ENCODE results near the gene ZNF385A. TPM values are rescaled to one million over a fixed set of nuclear protein-coding genes. Genes with fewer than 3 reads are reported as not detected.

ZNF385A gene
- total and polyA plus RNA-seq, 9 of the 15 experiments (the other 6 are each of a cell fraction or from before 2014, with no cell fraction given), result 1.0 to 111 (median 7.7) TPM

GRCh38 chr12:54379398-54380201, 4.9 kb downstream of the ZNF385A start (continued):
- no peak for TF ChIP-seq ATF3 (IDR thresholded peaks at IDR 0.05)
- TF ChIP-seq ATF3 (CRISPR knock-in tag; conservative IDR thresholded peaks at IDR 0.05), result no peak
- TF ChIP-seq NR1H2 (CRISPR knock-in tag; IDR thresholded peaks at IDR 0.05), result no peak
- TF ChIP-seq REST (IDR thresholded peaks at IDR 0.05; ENCODE audit: borderline replicate concordance), result peak; percentile 85
- no peak for TF ChIP-seq REST (CRISPR knock-in tag; IDR thresholded peaks at IDR 0.05; ENCODE audit: low read depth)
- TF ChIP-seq SIX5 (IDR thresholded peaks at IDR 0.05; ENCODE audit: borderline replicate concordance in 1 of 2, insufficient read depth in 1 of 2, low read depth in 1 of 2, low read length in 2 of 2), result no peak
- no peak for TF ChIP-seq PTBP1 (IDR thresholded peaks at IDR 0.05; ENCODE audit: low read depth, low read length)
- no peak for TF ChIP-seq ZBTB43 (CRISPR knock-in tag; IDR thresholded peaks at IDR 0.05)
- peak; percentile 57 to 72 for TF ChIP-seq MNT (conservative IDR thresholded peaks at IDR 0.05)
- no peak for TF ChIP-seq SNRNP70 (optimal IDR thresholded peaks at IDR 0.05; ENCODE audit: low read depth, low read length)
- TF ChIP-seq ARID2 (IDR thresholded peaks at IDR 0.05), result peak; percentile 91
- TF ChIP-seq RFX5 (IDR thresholded peaks at IDR 0.05; ENCODE audit: low read depth, low read length), result no peak
- TF ChIP-seq ZBTB34 (CRISPR knock-in tag; IDR thresholded peaks at IDR 0.05), result no peak
